Measurements from ENCODE around the gene LNX1.

DNA sequence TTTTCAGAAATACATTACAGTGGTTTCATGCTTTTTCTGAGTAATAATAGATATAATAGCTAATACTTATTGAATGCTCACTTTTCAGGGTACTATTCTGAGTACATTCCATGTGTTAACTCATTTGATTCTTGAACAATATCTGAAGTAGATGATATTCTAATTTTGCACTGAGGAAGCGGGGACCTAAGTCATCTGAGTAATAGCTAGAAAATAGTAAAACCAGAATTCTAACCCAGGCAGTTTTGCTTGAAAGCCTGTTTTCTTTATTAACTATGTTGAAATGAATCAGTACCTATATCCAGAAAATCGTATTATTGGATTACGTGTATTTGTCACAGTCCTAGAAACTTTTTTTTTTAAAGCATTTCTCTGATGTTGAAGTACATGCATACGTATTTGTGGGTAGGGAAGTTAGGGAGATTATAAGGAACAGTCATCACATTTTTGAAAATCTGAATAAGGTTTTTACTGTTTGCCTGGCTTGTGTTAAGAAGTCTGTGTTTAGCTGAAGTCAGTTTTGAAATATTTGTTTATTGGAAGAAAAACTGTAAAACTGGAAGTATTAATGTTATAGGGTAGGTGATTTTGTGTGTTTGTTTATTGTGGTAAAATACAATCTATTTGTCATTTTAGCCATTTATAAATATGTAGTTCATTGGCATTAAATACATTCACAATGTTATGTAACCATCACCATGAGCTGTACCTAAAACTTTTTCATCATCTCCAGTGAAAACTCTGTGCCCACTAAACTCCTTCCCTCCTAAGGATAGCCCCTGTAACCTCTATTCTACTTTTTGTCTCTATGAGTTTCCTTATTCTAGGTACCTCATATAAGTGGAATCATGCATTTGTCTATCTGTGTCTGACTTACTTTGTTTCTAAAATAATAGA, 158.5 kb downstream of the LNX1 start:
- TF ChIP-seq, protein P1, sequence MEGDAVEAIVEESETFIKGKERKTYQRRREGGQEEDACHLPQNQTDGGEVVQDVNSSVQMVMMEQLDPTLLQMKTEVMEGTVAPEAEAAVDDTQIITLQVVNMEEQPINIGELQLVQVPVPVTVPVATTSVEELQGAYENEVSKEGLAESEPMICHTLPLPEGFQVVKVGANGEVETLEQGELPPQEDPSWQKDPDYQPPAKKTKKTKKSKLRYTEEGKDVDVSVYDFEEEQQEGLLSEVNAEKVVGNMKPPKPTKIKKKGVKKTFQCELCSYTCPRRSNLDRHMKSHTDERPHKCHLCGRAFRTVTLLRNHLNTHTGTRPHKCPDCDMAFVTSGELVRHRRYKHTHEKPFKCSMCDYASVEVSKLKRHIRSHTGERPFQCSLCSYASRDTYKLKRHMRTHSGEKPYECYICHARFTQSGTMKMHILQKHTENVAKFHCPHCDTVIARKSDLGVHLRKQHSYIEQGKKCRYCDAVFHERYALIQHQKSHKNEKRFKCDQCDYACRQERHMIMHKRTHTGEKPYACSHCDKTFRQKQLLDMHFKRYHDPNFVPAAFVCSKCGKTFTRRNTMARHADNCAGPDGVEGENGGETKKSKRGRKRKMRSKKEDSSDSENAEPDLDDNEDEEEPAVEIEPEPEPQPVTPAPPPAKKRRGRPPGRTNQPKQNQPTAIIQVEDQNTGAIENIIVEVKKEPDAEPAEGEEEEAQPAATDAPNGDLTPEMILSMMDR (IDR thresholded peaks at IDR 0.05), result no peak
- TF ChIP-seq POLR2A (IDR thresholded peaks at IDR 0.05), result no peak
